ENCODE results near the gene OGFR.

- no peak for TF ChIP-seq CTCF (optimal IDR thresholded peaks at IDR 0.05 in 1 of 3, IDR thresholded peaks at IDR 0.05 in 1 of 3, conservative IDR thresholded peaks at IDR 0.05 in 1 of 3; ENCODE audit: extremely low read depth in 1 of 3, insufficient read depth in 2 of 3, low read length in 3 of 3)
- no peak for TF ChIP-seq EZH2 (IDR thresholded peaks at IDR 0.05; ENCODE audit: low read length)
Measured at GRCh38 chr20:62797671-62798532, 6.7 kb upstream of the OGFR start.

Measured in keratinocyte (primary cell).